Naive thymus-derived CD8-positive, alpha-beta T cell (primary cell): ENCODE measurements around the gene MMP23B. TPM values are rescaled to one million over a fixed set of nuclear protein-coding genes. Genes with fewer than 3 reads are reported as not detected.

Source experiments
- ATAC-seq, 2 donors: fragments of 150-1000 bp; cut with Tn5 transposase in 1 of 2; sonication (Bioruptor Pico), chemical (Tn5 transposase) in 1 of 2; 1 replicate in 1 of 2; 2 replicates in 1 of 2; pipeline ENCODE4 v1.10.0; 2021; ENCODE audit warnings: mild to moderate bottlenecking in 2 of 2, moderate library complexity in 2 of 2
- POLR2A ChIA-PET: fragments of 350-600 bp; sonication (Branson Sonifier 250); formaldehyde crosslinking; loops from one replicate; lab custom pipeline; 2021; ENCODE audit warnings: antibody characterized with exemption; lab: Charles Lee
- DNase-seq, 10 donors: peaks; one replicate each; pipeline versions ENCODE4 v3.0.0 to v3.0.0-alpha.2; 2020 to 2022
- H3K27ac Mint-ChIP-seq, 10 donors: one replicate each; pipeline ENCODE4 v1.8.0; 2020 to 2022; ENCODE audit warnings: mild to moderate bottlenecking in 10 of 10, mixed read lengths in 10 of 10, moderate library complexity in 4 of 10, inconsistent platforms in 1 of 10
- H3K27me3 Mint-ChIP-seq, 5 donors: one replicate each; pipeline ENCODE4 v1.8.0; 2021 to 2022; ENCODE audit warnings: mixed read lengths in 5 of 5
- H3K36me3 Mint-ChIP-seq, 3 donors: one replicate each; pipeline ENCODE4 v1.8.0; 2020 to 2022; ENCODE audit warnings: mixed read lengths in 3 of 3, mild to moderate bottlenecking in 2 of 3, inconsistent platforms in 1 of 3
- H3K4me1 Mint-ChIP-seq, 4 donors: one replicate each; pipeline ENCODE4 v1.8.0; 2021 to 2022; ENCODE audit warnings: mixed read lengths in 4 of 4
- H3K4me3 Mint-ChIP-seq, 10 donors: one replicate each; pipeline ENCODE4 v1.8.0; 2020 to 2022; ENCODE audit warnings: mild to moderate bottlenecking in 10 of 10, mixed read lengths in 10 of 10, moderate library complexity in 6 of 10, inconsistent platforms in 1 of 10
- H3K9me3 Mint-ChIP-seq, 9 donors: one replicate each; pipeline ENCODE4 v1.8.0; 2020 to 2022; ENCODE audit warnings: mixed read lengths in 9 of 9, mild to moderate bottlenecking in 3 of 9, inconsistent platforms in 1 of 9, moderate library complexity in 1 of 9
- polyA plus RNA-seq, 3 donors: library from polyadenylated mRNA; unstranded; fragments of 300-500 nt; fragmentation: Illumina TruSeq; gene quantifications; one replicate each; pipeline ENCODE4 v1.2.3, GENCODE V29; 2021
- total RNA-seq, 8 experiments: library from RNA in 2 of 8; stranded (reverse) in 2 of 8; gene quantifications; one replicate each; pipeline ENCODE4 v1.2.3 and lab custom pipeline; 2021 to 2026

MMP23B gene
- total and polyA plus RNA-seq, 5 experiments from 2014 or later = 1.1 to 6.1 (median 3.0) TPM; not detected in 1

DNA sequence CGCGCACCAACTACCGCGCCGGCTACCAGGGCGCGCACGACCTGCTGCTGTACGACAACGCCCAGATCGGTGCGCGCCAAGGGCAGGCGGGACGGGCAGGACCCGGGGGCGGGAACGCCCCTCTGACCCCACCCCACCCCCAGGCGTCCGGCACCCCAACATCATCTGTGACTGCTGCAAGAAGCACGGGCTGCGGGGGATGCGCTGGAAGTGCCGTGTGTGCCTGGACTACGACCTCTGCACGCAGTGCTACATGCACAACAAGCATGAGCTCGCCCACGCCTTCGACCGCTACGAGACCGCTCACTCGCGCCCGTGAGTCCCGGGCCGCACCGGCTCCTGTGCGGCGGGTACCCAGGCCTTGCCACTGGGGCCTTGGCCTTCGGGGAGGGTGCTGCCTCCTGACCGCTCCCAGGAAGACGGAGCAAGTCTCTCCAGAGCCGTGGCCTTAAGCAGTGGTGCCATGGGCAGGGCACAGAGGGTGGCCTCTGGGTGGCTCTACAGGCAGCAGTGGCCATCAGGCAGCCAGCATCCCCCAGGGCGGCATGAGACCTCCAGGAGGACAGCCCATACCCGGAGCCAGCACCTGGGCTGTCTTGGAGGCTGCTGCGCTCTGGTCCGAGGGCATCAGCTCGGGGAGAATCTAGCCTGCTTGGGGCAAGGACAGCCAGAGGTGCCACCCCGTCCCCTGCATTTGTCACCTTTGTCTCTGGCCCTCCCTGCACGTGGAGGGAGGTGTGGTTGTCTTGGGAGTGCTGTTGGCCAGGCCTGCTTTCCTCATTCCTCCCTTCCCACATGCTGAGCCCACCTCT, 8.1 kb upstream of the MMP23B start:
- POLR2A ChIA-PET = interaction anchor here (8.4 kb wide), 1 partner anchor 7 kb away, joined by 246 read pairs; the partner anchor contains the start of gene MIB2
- peak overlapping the region in 1 of 10 donors; percentile 29 for H3K27ac Mint-ChIP-seq
- DNase-seq = peak in 1 of 10 donors; percentile 56
- peaks cover 0 to 12% (median 8%) of the 10 kb centered on the region in 4 donors for H3K4me1 Mint-ChIP-seq
- H3K4me3 Mint-ChIP-seq = no peak overlapping the region
- H3K36me3 Mint-ChIP-seq = no peaks in the 10 kb centered on the region
- no peaks in the 10 kb centered on the region for H3K9me3 Mint-ChIP-seq
- no peak for ATAC-seq
- no peaks in the 10 kb centered on the region for H3K27me3 Mint-ChIP-seq

DNA sequence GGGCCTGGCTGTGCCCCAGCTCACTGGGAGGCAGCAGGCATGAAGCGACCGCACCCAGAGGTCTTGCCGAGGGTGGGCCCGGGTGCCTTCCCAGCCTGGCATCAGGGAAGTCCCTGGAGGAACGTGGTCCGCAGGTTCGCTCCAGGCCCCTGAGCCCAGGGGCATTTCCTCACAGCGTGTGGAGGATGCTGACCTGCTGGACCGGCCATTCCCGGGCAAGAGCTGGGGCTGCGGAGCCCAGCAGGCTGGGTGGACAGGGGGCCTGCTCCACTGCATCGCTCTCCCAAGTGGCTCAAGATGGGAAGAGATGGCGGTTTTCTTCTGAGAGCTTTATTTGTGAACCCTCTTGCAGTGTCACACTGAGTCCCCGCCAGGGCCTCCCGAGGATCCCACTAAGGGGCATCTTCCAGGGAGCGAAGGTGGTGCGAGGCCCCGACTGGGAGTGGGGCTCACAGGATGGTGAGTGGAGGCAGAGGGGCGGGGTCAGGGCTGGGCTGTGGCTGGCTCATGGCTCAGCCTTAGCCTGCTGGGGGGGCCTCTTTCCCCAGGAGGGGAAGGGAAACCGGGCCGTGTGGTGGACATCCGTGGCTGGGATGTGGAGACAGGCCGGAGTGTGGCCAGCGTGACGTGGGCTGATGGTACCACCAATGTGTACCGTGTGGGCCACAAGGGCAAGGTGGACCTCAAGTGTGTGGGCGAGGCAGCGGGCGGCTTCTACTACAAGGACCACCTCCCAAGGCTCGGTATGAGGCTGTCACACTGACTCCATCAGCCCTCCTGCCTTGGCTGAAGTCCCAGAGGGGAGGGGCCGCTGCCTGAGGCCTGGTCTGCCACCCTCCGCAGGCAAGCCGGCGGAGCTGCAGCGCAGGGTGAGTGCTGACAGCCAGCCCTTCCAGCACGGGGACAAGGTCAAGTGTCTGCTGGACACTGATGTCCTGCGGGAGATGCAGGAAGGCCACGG, 7.2 kb upstream of the MMP23B start:
- POLR2A ChIA-PET = interaction anchor here (8.4 kb wide), 1 partner anchor 8 kb away, joined by 246 read pairs; the partner anchor contains the start of gene MIB2
- Mint-ChIP-seq H3K9me3 (no peaks in the 10 kb centered on the region), H3K27me3 (no peaks in the 10 kb centered on the region), H3K4me1 (peaks cover 1 to 12% (median 8%) of the 10 kb centered on the region in 4 donors), H3K4me3 (no peak overlapping the region), H3K36me3 (no peaks in the 10 kb centered on the region), H3K27ac (peak overlapping the region in 2 of 10 donors; percentile 29 to 43)
- ATAC-seq = no peak
- peak in 1 of 10 donors; percentile 58 for DNase-seq

DNA sequence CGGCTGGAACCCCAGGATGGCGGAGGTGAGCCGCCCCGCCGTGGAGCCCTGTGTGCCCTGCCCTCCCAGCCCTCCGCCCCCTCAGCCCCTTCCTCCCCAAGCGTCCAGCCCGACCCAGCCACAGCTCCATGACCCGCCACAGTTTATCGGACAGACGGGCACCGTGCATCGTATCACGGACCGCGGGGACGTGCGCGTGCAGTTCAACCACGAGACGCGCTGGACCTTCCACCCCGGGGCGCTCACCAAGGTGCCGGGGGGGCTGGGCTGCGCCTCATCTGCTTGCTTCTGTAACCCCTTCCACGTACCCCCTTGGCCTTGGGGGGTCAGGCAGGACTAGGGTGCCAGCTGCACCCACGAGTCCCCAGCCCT, 6.6 kb upstream of the MMP23B start:
- Mint-ChIP-seq H3K4me3 (no peak overlapping the region), H3K4me1 (peaks cover 8 to 15% (median 10%) of the 10 kb centered on the region in 4 donors), H3K27ac (no peak overlapping the region), H3K36me3 (no peaks in the 10 kb centered on the region), H3K9me3 (peaks cover 0 to 1% (median 0%) of the 10 kb centered on the region in 9 donors), H3K27me3 (peaks cover 0 to 2% (median 0%) of the 10 kb centered on the region in 5 donors)
- DNase-seq (peak in 1 of 10 donors; percentile 56), ATAC-seq (no peak)
- POLR2A ChIA-PET = interaction anchor here (0.6 to 8.4 kb wide), 2 partner anchors 9 to 33 kb away, joined by 3 to 246 read pairs; partner anchors contain the start of gene MIB2

DNA sequence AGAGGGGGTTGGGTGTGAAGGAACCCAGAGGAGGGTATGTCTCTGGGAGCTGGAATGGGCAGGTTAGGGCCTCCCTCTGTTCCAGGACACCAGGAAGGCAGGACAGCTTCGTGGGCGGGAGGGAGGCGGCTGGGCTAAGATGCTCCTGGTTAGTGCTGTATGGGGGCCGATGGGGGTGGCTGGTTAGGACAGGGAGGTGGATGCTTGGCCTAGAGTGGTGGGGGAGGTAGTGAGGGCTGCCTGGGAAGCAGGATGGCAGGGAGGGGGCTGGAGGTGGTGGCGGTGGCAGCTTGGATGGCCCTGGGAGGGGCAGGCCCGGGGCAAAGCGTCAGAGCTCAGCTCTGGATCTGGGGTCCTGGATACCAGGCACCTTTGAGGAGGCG, 6.2 kb upstream of the MMP23B start:
- Mint-ChIP-seq H3K4me3 (no peak overlapping the region), H3K27me3 (peaks cover 0 to 2% (median 0%) of the 10 kb centered on the region in 5 donors), H3K27ac (no peak overlapping the region), H3K9me3 (peaks cover 0 to 1% (median 0%) of the 10 kb centered on the region in 9 donors), H3K4me1 (peaks cover 9 to 15% (median 10%) of the 10 kb centered on the region in 4 donors), H3K36me3 (no peaks in the 10 kb centered on the region)
- POLR2A ChIA-PET = interaction anchor here (0.6 to 8.4 kb wide), 3 partner anchors 9 to 32 kb away, joined by 3 to 246 read pairs (median 3); partner anchors contain the start of gene MIB2
- ATAC-seq (no peak), DNase-seq (peak in 1 of 10 donors; percentile 48)

DNA sequence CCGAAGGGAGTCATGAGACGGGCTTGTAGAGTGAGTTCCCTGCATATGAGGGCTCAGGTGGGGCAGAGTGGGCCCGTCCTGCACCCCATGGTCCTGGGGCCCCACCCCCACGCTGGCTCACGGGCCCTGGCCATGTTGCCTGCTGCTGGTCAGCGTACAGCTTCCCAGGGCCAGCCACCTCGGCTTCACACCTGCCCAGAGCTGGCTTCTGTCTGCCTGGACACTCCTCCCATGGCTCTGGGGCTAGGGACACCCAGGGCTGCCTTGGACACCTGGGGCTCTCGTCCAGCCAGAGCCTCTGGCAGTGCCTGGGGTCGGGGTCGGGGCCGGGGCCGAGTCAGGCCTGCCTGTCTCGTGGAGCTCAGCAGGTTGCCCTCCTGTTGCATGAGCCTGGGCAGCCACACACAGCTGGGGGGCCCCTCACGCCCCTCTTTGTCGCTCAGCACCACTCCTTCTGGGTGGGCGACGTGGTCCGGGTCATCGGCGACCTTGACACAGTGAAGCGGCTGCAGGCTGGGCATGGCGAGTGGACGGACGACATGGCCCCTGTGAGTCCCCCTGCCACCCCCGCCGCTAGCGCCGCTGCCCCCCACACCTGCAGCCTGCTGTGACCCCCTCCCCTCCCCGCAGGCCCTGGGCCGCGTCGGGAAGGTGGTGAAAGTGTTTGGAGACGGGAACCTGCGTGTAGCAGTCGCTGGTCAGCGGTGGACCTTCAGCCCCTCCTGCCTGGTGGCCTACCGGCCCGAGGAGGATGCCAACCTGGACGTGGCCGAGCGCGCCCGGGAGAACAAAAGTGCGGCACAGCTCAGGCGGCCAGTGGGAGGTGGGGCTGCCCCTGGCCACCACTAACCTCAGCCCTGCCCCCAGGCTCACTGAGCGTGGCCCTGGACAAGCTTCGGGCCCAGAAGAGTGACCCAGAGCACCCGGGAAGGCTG, 5.5 kb upstream of the MMP23B start:
- peak in 1 of 10 donors; percentile 62 for DNase-seq
- Mint-ChIP-seq H3K27ac (peak overlapping the region in 1 of 10 donors; percentile 76), H3K4me3 (peak overlapping the region in 3 of 10 donors; percentile 10 to 53 (median 14)), H3K4me1 (peaks cover 9 to 15% (median 10%) of the 10 kb centered on the region in 4 donors), H3K27me3 (peaks cover 0 to 3% (median 0%) of the 10 kb centered on the region in 5 donors), H3K36me3 (no peaks in the 10 kb centered on the region), H3K9me3 (peaks cover 0 to 1% (median 0%) of the 10 kb centered on the region in 9 donors)
- no peak for ATAC-seq
- POLR2A ChIA-PET = interaction anchor here (0.6 to 8.4 kb wide), 2 partner anchors 10 to 18 kb away, joined by 3 to 246 read pairs; partner anchors contain the start of gene MIB2

DNA sequence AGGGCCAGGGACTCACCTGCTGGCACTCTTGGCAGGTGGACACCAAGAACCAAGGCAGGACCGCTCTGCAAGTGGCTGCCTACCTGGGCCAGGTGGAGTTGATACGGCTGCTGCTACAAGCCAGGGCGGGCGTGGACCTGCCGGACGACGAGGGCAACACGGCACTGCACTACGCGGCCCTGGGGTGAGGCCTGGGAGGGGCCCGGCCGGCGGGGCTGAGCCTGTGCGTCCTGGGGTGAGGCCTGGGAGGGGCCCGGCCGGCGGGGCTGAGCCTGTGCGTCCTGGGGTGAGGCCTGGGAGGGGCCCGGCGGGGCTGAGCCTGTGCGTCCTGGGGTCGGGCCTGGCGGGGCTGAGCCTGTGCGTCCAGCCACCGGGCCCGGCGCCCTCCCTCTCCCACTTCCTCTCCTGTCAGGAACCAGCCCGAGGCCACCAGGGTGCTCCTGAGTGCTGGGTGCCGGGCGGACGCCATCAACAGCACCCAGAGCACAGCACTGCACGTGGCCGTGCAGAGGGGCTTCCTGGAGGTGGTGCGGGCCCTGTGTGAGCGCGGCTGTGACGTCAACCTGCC, 4.6 kb upstream of the MMP23B start:
- Mint-ChIP-seq H3K36me3 (no peaks in the 10 kb centered on the region), H3K9me3 (peaks cover 0 to 1% (median 0%) of the 10 kb centered on the region in 9 donors), H3K4me1 (peaks cover 8 to 16% (median 11%) of the 10 kb centered on the region in 4 donors), H3K4me3 (peak overlapping the region in 3 of 10 donors; percentile 27 to 63 (median 53)), H3K27me3 (peaks cover 0 to 4% (median 0%) of the 10 kb centered on the region in 5 donors), H3K27ac (peak overlapping the region in 3 of 10 donors; percentile 10 to 76 (median 59))
- POLR2A ChIA-PET = interaction anchor here (1.4 to 8.4 kb wide), 2 partner anchors 11 to 29 kb away, joined by 3 to 246 read pairs; partner anchors contain the start of gene MIB2
- ATAC-seq (no peak), DNase-seq (peak in 1 of 10 donors; percentile 63)

DNA sequence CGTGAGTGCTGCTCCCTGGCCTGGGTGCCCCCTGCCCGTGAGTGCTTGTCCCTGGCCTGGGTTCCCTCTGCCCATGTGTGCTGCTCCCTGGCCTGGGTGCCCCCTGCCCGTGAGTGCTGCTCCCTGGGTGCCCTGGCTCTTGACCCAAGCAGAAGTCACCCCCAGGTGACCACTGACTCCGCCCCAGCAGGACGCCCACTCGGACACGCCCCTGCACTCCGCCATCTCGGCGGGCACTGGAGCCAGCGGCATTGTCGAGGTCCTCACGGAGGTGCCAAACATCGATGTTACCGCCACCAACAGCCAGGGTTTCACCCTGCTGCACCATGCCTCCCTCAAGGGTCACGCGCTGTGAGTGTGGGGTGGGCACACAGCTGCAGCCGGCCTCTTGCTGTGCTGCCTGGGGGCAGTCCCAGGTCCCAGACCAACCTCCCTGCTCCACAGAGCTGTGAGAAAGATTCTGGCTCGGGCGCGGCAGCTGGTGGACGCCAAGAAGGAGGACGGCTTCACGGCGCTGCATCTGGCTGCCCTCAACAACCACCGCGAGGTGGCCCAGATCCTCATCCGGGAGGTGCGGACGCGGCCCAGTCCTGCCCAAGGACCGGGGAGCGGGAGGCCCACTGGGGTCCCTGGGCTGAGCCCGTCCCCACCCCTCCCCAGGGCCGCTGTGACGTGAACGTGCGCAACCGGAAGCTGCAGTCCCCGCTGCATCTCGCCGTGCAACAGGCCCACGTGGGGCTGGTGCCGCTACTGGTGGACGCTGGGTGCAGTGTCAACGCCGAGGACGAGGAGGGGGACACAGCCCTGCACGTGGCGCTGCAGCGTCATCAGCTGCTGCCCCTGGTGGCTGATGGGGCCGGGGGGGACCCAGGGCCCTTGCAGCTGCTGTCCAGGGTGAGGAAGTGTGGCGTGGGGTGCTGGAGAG, 3.9 kb upstream of the MMP23B start:
- Mint-ChIP-seq H3K27ac (peak overlapping the region in 4 of 10 donors; percentile 33 to 83 (median 60)), H3K27me3 (peaks cover 0 to 4% (median 0%) of the 10 kb centered on the region in 5 donors), H3K9me3 (peaks cover 0 to 1% (median 0%) of the 10 kb centered on the region in 9 donors), H3K4me1 (peaks cover 5 to 14% (median 8%) of the 10 kb centered on the region in 4 donors), H3K4me3 (peak overlapping the region in 7 of 10 donors; percentile 22 to 85 (median 54)), H3K36me3 (no peaks in the 10 kb centered on the region)
- POLR2A ChIA-PET = interaction anchor here (0.9 to 8.4 kb wide), 9 partner anchors 11 to 220 kb away, joined by 3 to 246 read pairs (median 4); partner anchors contain the start of genes MIB2 and MRPL20
- DNase-seq (peak in 6 of 10 donors; percentile 17 to 64 (median 23)), ATAC-seq (no peak)

DNA sequence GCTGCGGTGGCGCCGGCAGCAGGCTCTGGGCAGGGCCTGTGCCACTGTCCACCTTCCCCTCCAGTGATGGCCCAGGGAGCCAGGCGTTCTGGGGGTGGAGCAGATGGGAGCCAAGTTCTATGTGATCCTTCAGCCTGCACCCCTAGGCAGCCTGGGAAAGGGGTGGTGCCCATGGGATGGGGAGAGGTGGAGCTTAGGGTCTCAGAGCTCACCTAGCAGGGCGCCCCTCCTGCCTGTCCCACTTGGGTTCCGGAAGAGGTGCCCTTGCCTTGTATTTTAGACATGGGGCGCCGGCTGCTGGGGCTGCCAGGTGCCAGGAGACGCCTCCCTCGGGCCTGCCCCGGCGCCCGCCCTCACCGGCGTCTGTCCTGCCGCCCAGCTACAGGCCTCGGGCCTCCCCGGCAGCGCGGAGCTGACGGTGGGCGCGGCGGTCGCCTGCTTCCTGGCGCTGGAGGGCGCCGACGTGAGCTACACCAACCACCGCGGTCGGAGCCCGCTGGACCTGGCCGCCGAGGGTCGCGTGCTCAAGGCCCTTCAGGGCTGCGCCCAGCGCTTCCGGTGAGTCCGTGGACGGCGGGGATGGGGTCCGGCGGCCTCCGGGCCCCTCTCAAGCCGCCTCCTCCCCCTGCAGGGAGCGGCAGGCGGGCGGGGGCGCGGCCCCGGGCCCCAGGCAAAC, 3.1 kb upstream of the MMP23B start:
- ATAC-seq (peak; percentile 3 to 16), DNase-seq (peak in 8 of 10 donors; percentile 29 to 70 (median 48))
- peak overlapping the region in 7 of 10 donors; percentile 23 to 85 (median 54) for H3K4me3 Mint-ChIP-seq
- peaks cover 0 to 4% (median 0%) of the 10 kb centered on the region in 5 donors for H3K27me3 Mint-ChIP-seq
- H3K27ac Mint-ChIP-seq = peak overlapping the region in 5 of 10 donors; percentile 17 to 88 (median 80)
- H3K9me3 Mint-ChIP-seq = peaks cover 0 to 1% (median 0%) of the 10 kb centered on the region in 9 donors
- H3K36me3 Mint-ChIP-seq = no peaks in the 10 kb centered on the region
- POLR2A ChIA-PET = interaction anchor here (0.6 to 8.4 kb wide), 14 partner anchors 12 to 221 kb away, joined by 3 to 246 read pairs (median 4); partner anchors contain the start of genes MIB2 and MRPL20
- H3K4me1 Mint-ChIP-seq = peaks cover 5 to 14% (median 8%) of the 10 kb centered on the region in 4 donors
